ENCODE data around the gene RNH1.
A peak's percentile ranks its signal among the peaks of the same experiment; 100 is the strongest.

RNH1 gene

DNA sequence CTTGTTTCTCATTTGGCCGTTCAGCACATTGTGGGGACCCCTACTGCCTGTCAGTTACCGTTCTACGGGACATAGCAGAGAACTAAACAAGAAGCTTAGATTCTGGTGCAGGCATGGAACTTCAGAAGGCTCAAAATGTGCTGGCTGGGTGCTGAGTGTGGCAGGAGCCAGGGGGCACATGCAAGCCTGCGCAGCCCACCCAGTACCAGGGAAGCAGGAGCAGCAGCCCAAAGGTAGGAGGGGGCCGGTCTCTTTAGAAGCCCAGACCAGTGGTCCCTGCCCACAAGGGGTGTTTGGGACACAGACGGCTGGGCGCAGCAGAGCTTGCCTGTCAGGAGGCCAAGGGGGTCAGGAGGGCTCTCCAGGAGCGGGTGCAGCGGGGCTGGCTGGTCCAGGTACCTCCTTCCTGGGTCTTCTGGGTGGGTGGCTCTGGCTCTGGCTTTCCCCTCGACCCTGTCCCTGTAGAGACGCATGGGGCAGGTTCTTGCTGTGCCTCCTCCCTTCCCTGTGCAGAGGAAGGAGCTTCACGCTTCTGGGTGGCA is 54.8 kb downstream of the RNH1 start:
- TF ChIP-seq EZH2 (IDR thresholded peaks at IDR 0.05): no peak
- TF ChIP-seq FOXP2 (optimal IDR thresholded peaks at IDR 0.05; ENCODE audit: control extremely low read depth, extremely low read length, insufficient read depth): no peak
- TF ChIP-seq POLR2AphosphoS5 (IDR thresholded peaks at IDR 0.05; ENCODE audit: borderline replicate concordance, low read depth, low read length): no peak
- Histone ChIP-seq H3K27ac (no peak overlapping the region), H3K9me3 (ENCODE audit: low read depth, low read length) (no peaks in the 10 kb centered on the region), H3K9ac (ENCODE audit: insufficient read length) (no peak overlapping the region), H3K36me3 (ENCODE audit: insufficient read depth, low read length) (peaks cover 13% of the 10 kb centered on the region; the same call in 1 of the 2 replicates), H3K4me3 (no peak overlapping the region)
- DNase-seq (ENCODE audit: low read depth, low spot score): no peak

DNA sequence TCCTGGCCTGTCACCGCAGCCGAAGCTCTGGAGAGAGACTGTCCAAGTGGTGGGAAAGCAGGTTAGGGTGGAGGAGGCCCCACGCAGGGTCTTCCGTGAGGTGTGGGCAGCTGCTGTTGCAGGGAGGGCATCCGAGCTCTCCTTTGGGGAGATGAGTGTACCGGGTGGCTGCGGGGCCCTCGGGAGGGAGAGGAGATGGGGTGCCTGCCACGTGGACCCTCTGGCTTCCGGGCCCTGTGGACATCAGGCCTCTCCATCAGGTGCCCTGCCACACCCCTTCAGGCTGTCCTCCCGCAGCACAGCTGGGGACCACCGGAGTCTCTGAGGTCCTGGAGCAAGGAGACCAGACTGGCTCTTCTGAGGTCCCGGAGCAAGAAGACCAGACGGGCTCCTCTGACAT is 55.3 kb downstream of the RNH1 start:
- DNase-seq (ENCODE audit: low read depth, low spot score): no peak
- Histone ChIP-seq H3K9me3 (ENCODE audit: low read depth, low read length) (no peaks in the 10 kb centered on the region), H3K4me3 (peak overlapping the region; percentile 85), H3K27ac (no peak overlapping the region), H3K9ac (ENCODE audit: insufficient read length) (no peak overlapping the region), H3K36me3 (ENCODE audit: insufficient read depth, low read length) (peaks cover 13% of the 10 kb centered on the region; the same call in 1 of the 2 replicates)
- TF ChIP-seq FOXP2 (optimal IDR thresholded peaks at IDR 0.05; ENCODE audit: control extremely low read depth, extremely low read length, insufficient read depth) (no peak), EZH2 (IDR thresholded peaks at IDR 0.05) (no peak), POLR2AphosphoS5 (IDR thresholded peaks at IDR 0.05; ENCODE audit: borderline replicate concordance, low read depth, low read length) (no peak)

DNA sequence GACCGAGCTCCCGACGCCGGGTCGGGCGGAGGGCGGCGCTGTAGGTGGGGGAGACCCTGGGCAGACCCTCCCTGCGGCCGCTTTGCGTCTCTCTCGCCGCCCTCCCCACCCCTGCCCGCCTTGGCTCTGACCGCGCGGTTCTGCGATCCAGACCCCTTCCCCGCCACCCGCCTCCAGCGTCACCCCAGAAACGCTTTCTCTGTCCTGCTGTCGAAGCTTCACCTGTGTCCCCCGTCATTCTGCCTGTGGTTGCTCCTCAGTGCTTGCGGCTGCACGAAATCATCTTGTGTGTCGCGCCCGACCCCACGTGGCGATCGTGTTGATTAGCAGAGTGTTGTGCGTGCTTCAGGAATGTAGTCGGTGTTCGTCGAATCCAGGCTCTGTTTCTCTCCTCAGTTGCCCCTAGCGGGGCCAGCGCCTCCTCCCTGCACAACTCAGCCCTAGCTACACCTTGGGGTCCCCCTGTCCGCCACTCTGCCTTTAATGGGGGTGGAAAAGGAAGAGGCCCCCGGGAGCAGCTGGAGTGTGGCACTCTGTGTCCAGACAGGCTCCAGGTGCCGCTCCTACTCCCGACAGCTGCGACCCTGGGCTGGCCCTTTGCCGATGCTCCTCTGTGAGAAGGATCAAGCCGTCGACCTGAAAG is 56.1 kb downstream of the RNH1 start:
- DNase-seq (ENCODE audit: low read depth, low spot score): no peak
- Histone ChIP-seq H3K27ac (no peak overlapping the region), H3K4me3 (peak overlapping the region; percentile 85), H3K9me3 (ENCODE audit: low read depth, low read length) (no peaks in the 10 kb centered on the region), H3K9ac (ENCODE audit: insufficient read length) (peak overlapping the region; percentile 80), H3K36me3 (ENCODE audit: insufficient read depth, low read length) (peaks cover 13% of the 10 kb centered on the region; the same call in 1 of the 2 replicates)
- TF ChIP-seq POLR2AphosphoS5 (IDR thresholded peaks at IDR 0.05; ENCODE audit: borderline replicate concordance, low read depth, low read length) (no peak), FOXP2 (optimal IDR thresholded peaks at IDR 0.05; ENCODE audit: control extremely low read depth, extremely low read length, insufficient read depth) (no peak), EZH2 (IDR thresholded peaks at IDR 0.05) (no peak)

DNA sequence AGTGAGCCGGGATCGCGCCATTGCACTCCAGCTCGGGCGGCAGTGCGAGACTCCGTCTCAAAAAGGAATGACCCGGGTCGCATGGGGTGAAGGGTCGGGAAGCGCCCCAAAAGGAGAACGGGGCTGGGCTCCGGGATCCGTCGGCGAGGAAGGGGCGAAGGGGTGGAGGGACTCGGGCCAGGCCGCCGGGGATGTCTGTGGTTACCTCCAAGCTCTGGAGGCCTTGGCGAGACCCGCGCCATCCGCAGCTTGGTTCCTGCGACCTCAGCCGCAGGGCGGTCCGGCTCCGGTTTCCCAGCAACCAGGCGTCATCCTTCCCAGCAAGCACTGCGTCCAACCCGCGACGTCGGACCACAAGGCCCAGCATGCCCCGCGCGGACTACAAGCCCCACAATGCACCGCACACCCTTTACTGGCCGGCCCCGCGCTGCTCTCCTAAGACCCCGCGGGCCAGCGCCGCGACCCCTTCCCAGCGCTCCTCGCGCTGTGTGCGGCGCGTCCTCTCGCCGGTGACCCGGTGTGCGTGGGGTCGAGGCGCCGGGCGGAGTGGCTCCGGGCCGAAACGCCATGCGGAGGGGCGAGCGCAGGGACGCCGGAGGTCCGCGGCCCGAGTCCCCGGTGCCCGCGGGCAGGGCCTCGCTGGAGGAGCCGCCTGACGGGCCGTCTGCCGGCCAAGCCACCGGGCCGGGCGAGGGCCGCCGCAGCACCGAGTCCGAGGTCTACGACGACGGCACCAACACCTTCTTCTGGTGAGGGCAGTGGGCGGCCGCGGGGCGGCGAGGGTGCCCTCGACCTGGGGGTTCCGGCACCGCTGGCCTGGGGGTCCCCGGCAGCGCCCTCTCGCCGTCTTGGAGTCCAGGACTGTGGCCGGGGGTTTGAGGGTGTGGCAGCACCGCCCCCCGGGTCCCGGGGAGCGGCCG is 56.9 kb downstream of the RNH1 start, which contains the start of gene PTDSS2:
Gene PTDSS2, plus strand, starts transcription at position 391 of the 920 bp plus-strand sequence. Its CDS starts 177 bp downstream, at position 568.
- DNase-seq (ENCODE audit: low read depth, low spot score): peak; percentile 51
- peaks cover 13% of the 10 kb centered on the region; the same call in 1 of the 2 replicates for H3K36me3 ChIP-seq (ENCODE audit: insufficient read depth, low read length)
- H3K9me3 ChIP-seq (ENCODE audit: low read depth, low read length): no peaks in the 10 kb centered on the region
- H3K9ac ChIP-seq (ENCODE audit: insufficient read length): peak within 1 kb of the TSS; percentile 80
- TF ChIP-seq EZH2 (IDR thresholded peaks at IDR 0.05): no peak
- peak; percentile 77 for TF ChIP-seq POLR2AphosphoS5 (IDR thresholded peaks at IDR 0.05; ENCODE audit: borderline replicate concordance, low read depth, low read length)
- H3K4me3 ChIP-seq: peak within 1 kb of the TSS; percentile 85
- peak within 1 kb of the TSS; percentile 42; the same call in 1 of the 2 replicates for H3K27ac ChIP-seq

DNA sequence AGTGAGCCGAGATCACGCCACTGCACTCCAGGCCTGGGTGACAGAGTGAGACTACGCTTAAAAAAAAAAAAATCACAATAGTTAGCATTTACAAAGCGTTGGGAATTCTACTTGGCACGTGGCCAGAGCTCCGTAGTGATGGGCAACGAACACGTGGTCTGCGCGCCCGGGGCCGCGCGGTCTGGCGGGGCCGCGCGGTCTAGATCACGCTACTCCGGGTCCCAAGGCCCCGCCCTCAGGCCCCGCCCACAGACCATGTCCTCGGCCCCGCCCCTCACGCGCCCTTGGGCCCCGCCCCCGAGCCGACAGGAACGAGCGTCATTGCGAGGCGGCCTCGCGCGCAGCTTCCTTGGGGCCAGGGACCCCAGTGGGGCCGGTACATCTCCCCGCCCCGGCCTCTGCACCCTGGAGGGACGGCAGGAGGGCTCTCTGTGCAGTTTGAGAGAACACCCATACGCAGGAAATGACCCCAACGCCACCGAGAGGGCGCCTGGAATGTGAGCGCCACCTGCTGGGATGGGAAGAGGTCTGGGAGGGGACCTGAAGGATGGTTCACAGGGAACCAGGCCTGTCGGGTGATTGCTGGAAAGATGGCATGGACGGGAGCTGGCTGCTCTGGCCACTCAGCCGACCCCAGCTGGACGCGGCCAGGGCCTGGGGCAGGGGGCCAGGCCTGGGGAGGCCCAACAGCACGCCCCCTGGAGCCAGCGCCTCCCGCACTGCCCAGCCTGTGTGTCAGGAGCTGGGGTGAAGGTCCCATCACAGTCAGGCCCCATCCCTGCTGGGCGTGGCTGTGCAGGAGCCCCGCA is 58.9 kb downstream of the RNH1 start:
- H3K9me3 ChIP-seq (ENCODE audit: low read depth, low read length): no peaks in the 10 kb centered on the region
- peak; percentile 28 for DNase-seq (ENCODE audit: low read depth, low spot score)
- peak; percentile 29 for TF ChIP-seq FOXP2 (optimal IDR thresholded peaks at IDR 0.05; ENCODE audit: control extremely low read depth, extremely low read length, insufficient read depth)
- TF ChIP-seq POLR2AphosphoS5 (IDR thresholded peaks at IDR 0.05; ENCODE audit: borderline replicate concordance, low read depth, low read length): peak; percentile 92
- TF ChIP-seq EZH2 (IDR thresholded peaks at IDR 0.05): no peak
- peak overlapping the region; percentile 93 for H3K4me3 ChIP-seq
- peaks cover 2% of the 10 kb centered on the region; the same call in 1 of the 2 replicates for H3K36me3 ChIP-seq (ENCODE audit: insufficient read depth, low read length)
- H3K27ac ChIP-seq: peak overlapping the region; percentile 78
- H3K9ac ChIP-seq (ENCODE audit: insufficient read length): peak overlapping the region; percentile 62

DNA sequence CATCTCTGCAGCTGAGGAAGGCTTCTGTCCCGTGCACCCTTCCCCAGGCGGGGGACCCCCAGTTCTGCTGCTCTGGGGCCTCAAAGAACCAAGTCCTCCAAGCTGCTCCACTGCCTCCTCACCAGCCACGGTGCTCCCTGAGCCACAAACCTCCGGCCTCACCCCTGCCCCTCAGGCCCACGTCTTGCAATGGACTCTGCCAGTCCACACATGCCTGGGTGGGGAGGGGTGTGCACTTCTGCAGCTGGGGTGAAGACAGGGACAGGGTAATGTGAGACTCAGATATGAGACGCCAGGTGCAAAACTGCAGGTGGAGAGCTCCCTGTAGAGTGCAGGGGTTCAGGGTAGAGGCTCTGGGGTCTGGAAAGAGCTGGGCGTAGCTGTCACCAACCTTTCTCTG is 60.2 kb downstream of the RNH1 start:
- no peak overlapping the region for H3K4me3 ChIP-seq
- TF ChIP-seq FOXP2 (optimal IDR thresholded peaks at IDR 0.05; ENCODE audit: control extremely low read depth, extremely low read length, insufficient read depth) (no peak), POLR2AphosphoS5 (IDR thresholded peaks at IDR 0.05; ENCODE audit: borderline replicate concordance, low read depth, low read length) (no peak), EZH2 (IDR thresholded peaks at IDR 0.05) (no peak)
- H3K27ac ChIP-seq: peak overlapping the region; percentile 76
- no peaks in the 10 kb centered on the region for H3K9me3 ChIP-seq (ENCODE audit: low read depth, low read length)
- H3K9ac ChIP-seq (ENCODE audit: insufficient read length): peak overlapping the region; percentile 53
- no peaks in the 10 kb centered on the region for H3K36me3 ChIP-seq (ENCODE audit: insufficient read depth, low read length)
- no peak for DNase-seq (ENCODE audit: low read depth, low spot score)

DNA sequence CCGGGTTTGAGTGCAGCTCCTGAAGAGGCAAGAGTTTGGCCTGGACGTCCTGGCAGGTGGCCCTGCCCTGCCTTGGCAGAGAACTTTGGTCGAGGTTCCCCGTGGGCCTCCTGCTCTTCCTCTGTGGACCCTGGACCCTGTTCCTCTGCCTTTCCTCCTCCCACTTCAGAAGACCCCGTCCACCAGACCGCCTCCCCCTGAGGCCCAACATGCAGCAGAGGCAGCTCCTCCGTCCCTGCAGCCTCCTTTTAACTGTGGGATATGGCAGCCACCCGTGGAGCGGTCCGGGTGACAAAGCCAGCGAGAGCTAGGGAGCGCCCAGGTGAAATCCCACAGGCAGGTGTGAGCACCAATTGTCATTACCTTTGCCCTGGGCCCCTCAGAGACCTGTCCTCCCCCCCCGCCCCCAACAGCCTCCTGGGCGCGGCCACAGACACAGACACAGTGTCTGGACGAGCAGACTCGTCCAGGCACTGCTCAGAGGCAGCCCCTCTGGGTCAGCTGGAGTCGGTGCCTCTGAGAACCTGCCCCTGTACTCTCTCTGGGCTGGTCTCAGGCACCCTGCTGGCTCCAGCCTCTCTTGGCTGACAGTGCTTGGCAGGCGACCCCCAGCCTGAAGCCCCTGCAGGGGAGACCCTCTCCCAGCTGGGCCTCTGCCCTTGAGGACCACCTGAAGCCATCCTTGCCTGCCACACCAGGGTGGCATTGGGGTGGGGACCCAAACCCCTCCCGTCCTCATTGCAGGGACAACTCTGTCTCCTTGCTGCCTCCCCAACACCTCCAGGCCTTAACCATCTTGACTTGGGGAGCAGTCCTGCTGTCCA is 61.1 kb downstream of the RNH1 start:
- H3K9ac ChIP-seq (ENCODE audit: insufficient read length): peak overlapping the region; percentile 53
- no peaks in the 10 kb centered on the region for H3K36me3 ChIP-seq (ENCODE audit: insufficient read depth, low read length)
- H3K4me3 ChIP-seq: no peak overlapping the region
- peak overlapping the region; percentile 76 for H3K27ac ChIP-seq
- TF ChIP-seq EZH2 (IDR thresholded peaks at IDR 0.05) (no peak), FOXP2 (optimal IDR thresholded peaks at IDR 0.05; ENCODE audit: control extremely low read depth, extremely low read length, insufficient read depth) (no peak), POLR2AphosphoS5 (IDR thresholded peaks at IDR 0.05; ENCODE audit: borderline replicate concordance, low read depth, low read length) (no peak)
- DNase-seq (ENCODE audit: low read depth, low spot score): no peak
- H3K9me3 ChIP-seq (ENCODE audit: low read depth, low read length): no peaks in the 10 kb centered on the region

Data from SK-N-MC (cell line).